ENCODE data around the gene IL31RA.

The IL31RA gene

DNA sequence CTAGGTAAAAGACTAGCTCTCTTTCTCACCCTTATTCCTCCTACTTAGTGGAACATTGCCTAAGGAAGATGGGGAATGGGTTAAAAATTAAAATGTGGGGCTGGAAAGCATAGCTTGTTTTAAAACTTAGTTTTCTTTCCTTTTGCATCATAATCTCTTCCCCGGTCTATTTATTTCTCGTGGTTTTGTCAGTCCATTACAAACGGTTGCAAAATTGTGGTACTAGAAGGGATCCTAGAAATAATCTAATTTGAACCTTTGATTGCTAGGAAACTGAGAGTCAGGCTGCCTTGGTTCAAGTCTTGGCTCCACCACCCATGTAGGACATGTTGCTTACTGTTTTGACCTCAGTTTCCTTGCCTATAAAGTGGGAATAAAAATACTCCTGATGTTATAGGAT is 1.3 kb downstream of the IL31RA start:
- TF ChIP-seq, protein P1, sequence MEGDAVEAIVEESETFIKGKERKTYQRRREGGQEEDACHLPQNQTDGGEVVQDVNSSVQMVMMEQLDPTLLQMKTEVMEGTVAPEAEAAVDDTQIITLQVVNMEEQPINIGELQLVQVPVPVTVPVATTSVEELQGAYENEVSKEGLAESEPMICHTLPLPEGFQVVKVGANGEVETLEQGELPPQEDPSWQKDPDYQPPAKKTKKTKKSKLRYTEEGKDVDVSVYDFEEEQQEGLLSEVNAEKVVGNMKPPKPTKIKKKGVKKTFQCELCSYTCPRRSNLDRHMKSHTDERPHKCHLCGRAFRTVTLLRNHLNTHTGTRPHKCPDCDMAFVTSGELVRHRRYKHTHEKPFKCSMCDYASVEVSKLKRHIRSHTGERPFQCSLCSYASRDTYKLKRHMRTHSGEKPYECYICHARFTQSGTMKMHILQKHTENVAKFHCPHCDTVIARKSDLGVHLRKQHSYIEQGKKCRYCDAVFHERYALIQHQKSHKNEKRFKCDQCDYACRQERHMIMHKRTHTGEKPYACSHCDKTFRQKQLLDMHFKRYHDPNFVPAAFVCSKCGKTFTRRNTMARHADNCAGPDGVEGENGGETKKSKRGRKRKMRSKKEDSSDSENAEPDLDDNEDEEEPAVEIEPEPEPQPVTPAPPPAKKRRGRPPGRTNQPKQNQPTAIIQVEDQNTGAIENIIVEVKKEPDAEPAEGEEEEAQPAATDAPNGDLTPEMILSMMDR (IDR thresholded peaks at IDR 0.05; ENCODE audit: low read depth, low read length) = no peak
- no peak for DNase-seq (ENCODE audit: extremely low read depth, low read depth)

DNA sequence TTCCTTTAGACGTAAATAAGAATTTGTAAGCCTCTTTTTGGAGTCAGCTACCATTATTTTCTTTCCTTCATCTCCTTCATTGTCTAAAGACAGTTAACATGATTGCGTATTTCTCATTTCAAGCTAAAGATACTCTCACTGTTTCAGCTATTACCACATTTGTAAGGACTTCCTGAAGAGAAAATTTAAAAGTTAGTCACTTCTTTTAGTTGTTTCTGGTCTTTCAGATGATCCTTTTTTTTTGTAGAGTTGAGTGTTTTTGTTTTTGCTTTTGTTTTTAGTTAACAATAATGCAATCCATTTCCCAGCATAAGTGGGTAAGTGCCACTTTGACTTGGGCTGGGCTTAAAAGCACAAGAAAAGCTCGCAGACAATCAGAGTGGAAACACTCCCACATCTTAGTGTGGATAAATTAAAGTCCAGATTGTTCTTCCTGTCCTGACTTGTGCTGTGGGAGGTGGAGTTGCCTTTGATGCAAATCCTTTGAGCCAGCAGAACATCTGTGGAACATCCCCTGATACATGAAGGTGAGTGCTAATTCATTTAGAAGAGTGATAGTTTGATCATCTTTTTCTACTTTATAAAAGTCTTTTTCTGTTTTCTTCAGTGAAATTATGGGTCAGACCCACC is 2.0 kb downstream of the IL31RA start:
- DNase-seq (ENCODE audit: extremely low read depth, low read depth) = no peak
- TF ChIP-seq, protein P1 (IDR thresholded peaks at IDR 0.05; ENCODE audit: low read depth, low read length) = no peak

DNA sequence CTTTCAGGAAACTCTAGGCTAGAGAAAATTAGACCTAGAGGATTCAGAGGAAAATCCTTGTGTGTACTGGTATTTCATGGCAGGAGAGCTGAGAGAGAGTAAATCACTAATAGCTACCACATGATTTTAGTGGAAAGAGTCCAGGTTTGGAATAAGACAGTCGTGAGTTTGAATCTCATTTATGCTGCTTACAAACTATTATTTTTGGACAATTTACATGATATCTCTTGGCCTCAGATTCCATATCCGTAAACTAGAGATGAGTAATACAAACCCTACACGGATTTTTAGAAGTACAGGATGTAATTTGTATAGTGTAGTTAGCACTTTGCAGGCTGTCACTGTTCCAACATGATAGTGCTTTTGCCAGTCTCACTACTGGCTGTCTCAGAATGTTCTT is 2.7 kb downstream of the IL31RA start:
- DNase-seq (ENCODE audit: extremely low read depth, low read depth) = peak; percentile 25

DNA sequence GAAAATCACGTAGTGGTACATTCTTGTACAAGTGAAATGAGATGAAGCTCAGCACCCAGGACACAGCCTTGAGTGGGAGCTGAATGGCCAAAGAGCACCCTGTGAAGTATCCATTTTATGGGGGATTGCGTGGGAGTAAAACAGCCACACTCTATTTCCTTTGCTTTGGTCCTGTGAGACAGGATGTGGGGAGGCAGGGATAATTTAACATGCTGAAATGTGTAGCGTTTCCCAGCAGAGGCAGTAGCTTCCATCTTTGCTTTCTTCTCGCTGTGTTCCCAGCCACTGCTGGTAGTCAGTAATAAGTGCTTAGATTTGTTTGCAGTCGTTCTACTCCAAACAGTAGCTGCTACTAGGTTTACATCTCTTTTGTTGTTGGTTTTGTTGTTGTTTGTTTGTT is 4.4 kb downstream of the IL31RA start:
- no peak for DNase-seq (ENCODE audit: extremely low read depth, low read depth)
- TF ChIP-seq, protein P1 (IDR thresholded peaks at IDR 0.05; ENCODE audit: low read depth, low read length) = no peak

More for the DNA sequence above, 2.7 kb downstream of the IL31RA start:
- TF ChIP-seq, protein P1 (IDR thresholded peaks at IDR 0.05; ENCODE audit: low read depth, low read length) = no peak

DNA sequence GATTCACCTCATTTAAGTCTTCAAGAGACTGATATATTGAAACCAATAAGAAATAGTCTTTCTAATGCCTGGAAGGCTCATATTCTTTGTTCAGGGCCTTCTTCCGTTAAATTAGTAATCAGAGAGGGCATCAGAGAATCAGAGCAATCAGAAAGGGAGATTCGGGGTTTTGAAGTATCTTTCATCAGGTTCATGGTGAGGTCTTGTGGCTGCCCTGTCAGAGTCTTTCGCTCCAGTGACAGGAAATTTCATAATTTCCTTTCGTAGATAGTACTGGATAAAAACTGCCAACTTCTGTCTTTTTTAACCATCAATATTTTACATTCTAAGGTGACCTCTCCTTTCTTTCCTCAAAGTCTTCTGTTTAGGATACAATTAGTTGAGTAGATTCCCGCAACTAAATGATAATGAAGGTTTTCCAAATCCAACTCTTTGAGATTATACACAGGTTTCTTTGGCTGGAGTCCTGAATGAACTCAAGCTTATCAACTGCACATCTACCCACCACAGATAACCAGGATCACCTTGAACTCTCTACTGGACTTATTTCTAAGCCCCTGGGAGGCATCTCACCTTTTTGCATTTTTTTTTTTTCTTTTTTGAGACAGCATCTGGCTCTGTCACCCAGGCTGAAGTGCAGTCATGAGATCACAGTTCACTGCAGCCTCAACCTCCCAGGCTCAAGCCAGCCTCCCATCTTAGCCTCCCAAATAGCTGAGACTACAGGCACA is 5.5 kb downstream of the IL31RA start:
- DNase-seq (ENCODE audit: extremely low read depth, low read depth) = no peak
- TF ChIP-seq, protein P1 (IDR thresholded peaks at IDR 0.05; ENCODE audit: low read depth, low read length) = no peak

DNA sequence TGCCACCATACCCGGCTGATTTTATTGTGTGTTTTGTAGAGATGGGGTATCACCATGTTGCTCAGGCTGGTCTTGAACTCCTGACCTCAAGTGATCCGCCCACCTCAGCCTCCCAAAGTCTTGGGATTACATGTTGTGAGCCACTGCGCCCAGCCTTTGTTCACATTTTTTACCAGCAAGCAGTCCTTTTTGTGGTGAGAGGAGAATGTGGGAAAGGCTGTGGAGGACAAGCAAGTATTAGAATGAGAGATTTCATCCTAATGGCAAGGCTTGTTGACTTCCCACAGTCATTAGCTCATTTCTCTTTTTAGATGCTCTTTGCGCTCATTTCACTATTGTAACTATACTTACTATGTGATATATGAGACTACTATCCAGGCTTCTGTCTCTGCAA is 6.1 kb downstream of the IL31RA start:
- TF ChIP-seq, protein P1 (IDR thresholded peaks at IDR 0.05; ENCODE audit: low read depth, low read length) = no peak
- DNase-seq (ENCODE audit: extremely low read depth, low read depth) = no peak

DNA sequence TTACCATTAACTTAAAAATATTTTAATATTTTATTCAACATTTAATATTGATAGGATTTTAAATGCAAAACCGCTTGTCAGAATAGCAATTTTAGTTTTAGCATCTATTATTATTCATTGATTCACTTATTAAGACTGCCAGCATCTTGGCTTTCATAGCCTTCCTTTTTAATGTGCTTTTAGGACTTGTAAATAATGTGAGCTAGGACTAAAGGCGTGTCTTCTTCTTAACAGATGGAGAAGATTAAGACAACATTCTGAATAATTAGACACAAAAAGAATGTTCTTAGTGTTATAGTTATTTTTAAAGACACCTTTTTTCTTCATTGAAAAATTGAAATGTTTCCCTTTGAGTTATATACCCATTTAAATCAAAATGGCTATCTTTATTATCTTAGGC is 6.9 kb downstream of the IL31RA start:
- no peak for DNase-seq (ENCODE audit: extremely low read depth, low read depth)
- TF ChIP-seq, protein P1 (IDR thresholded peaks at IDR 0.05; ENCODE audit: low read depth, low read length) = no peak
